GM18526 (cell line): Measurements from ENCODE around the gene GRID1.

Experiments used
- POLR2A ChIP-seq: IDR thresholded peaks from 3 replicates; pipeline ENCODE4 v1.6.1; 2011; ENCODE audit not compliant: insufficient read length; ENCODE audit errors: extremely low read depth

Gene GRID1

GRCh38 chr10:85604136-85604725 is 762.4 kb downstream of the GRID1 start:
- TF ChIP-seq POLR2A = no peak

GRCh38 chr10:85603151-85603940 is 763.2 kb downstream of the GRID1 start:
- TF ChIP-seq POLR2A = no peak

GRCh38 chr10:85602713-85603112 is 763.9 kb downstream of the GRID1 start:
- no peak for TF ChIP-seq POLR2A

GRCh38 chr10:85602306-85602705 is 764.3 kb downstream of the GRID1 start:
- TF ChIP-seq POLR2A = no peak

- no peak for TF ChIP-seq POLR2A
These were observed 765.1 kb downstream of the GRID1 start for GRCh38 chr10:85601526-85601925.

- TF ChIP-seq POLR2A = no peak
These were observed 765.9 kb downstream of the GRID1 start for GRCh38 chr10:85600744-85601081.

GRCh38 chr10:85600026-85600743 is 766.4 kb downstream of the GRID1 start:
- TF ChIP-seq POLR2A = no peak

- no peak for TF ChIP-seq POLR2A
These were observed 767.5 kb downstream of the GRID1 start for GRCh38 chr10:85599081-85599480.

- no peak for TF ChIP-seq POLR2A
These were observed 767.9 kb downstream of the GRID1 start for GRCh38 chr10:85598646-85599045.

- TF ChIP-seq POLR2A = no peak
These were observed 769.6 kb downstream of the GRID1 start for GRCh38 chr10:85597006-85597405.

GRCh38 chr10:85596389-85596788 is 770.2 kb downstream of the GRID1 start:
- no peak for TF ChIP-seq POLR2A

GRCh38 chr10:85594239-85594638 is 772.4 kb downstream of the GRID1 start:
- TF ChIP-seq POLR2A = no peak

GRCh38 chr10:85593226-85593772 is 773.3 kb downstream of the GRID1 start:
- TF ChIP-seq POLR2A = no peak

- TF ChIP-seq POLR2A = no peak
These were observed 785.2 kb downstream of the GRID1 start for GRCh38 chr10:85581371-85581770.

- no peak for TF ChIP-seq POLR2A
These were observed 786.0 kb downstream of the GRID1 start for GRCh38 chr10:85580585-85580984.

- no peak for TF ChIP-seq POLR2A
These were observed 787.7 kb downstream of the GRID1 start for GRCh38 chr10:85578860-85579259.
